GM21529 (cell line): ENCODE data around the gene POLR2C.

Experiments
- ATAC-seq: cut with Tn5 transposase; IDR thresholded peaks from one replicate; pipeline ENCODE4 v1.9.1; 2021; ENCODE audit not compliant: unreplicated experiment

Gene POLR2C

GRCh38 chr16:57517397-57518367 lies 55.2 kb downstream of the POLR2C start:
- no peak for ATAC-seq

DNA sequence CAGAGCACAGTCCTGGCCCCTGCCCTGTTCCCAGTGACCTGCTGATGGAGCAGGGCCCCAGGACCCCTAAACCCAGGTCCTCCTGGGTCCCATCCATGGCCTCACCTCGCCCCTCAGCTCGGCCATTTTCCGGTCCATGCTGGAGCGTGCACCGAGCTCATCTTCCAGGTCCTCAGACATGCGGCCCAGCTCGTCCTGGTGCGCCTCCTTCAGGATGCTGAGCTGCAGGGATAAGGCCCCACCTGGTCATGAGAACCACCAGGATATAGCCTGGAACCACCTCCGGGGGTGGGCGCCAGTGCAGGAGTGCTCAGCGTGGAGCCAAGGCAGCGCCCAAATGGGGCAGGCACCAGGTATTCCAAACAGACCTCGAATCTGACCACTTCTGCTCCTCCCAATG lies 56.0 kb downstream of the POLR2C start:
- no peak for ATAC-seq

- ATAC-seq, result no peak
Measured at GRCh38 chr16:57518922-57519321, 56.4 kb downstream of the POLR2C start.

DNA sequence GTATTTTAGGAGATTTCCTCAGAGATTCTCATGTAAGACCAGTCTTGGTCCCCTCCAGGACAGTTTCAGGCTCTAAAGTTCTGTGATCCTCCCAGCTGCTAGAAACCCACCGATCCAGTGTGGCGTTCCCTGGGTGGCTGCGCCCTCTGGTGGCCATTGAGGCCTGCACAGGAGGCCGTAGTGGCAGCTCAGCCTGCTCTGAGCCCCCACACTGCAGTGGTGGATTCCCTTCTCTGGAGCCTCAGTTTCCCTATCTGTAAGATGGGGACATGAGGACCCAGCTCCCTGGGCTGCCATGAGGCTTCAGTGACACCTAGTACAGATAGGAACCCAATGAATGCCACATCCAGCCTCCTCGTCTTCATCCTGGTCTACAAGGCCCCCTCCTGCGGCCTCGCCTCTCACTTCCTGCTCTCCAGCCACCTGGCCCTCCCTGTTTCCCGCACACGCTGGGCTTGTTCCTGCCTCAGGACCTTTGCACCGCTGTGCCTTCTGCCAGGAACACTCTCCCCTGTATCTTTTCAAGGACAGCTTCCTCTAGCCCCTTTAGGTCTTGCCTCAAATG lies 57.4 kb downstream of the POLR2C start:
- ATAC-seq, result peak; percentile 60
